HL-60 (cell line): Measurements from ENCODE around the gene TPRX1.

Experiments
- GABPA ChIP-seq: IDR thresholded peaks from 2 replicates; pipeline ENCODE4 v1.6.1; 2012; ENCODE audit warnings: low read depth
- TF ChIP-seq, protein P1 (sequence below): IDR thresholded peaks from one replicate; pipeline ENCODE4 v1.5.1; 2011; ENCODE audit warnings: low read length, control low read depth, inconsistent platforms; ENCODE audit not compliant: insufficient read depth

DNA sequence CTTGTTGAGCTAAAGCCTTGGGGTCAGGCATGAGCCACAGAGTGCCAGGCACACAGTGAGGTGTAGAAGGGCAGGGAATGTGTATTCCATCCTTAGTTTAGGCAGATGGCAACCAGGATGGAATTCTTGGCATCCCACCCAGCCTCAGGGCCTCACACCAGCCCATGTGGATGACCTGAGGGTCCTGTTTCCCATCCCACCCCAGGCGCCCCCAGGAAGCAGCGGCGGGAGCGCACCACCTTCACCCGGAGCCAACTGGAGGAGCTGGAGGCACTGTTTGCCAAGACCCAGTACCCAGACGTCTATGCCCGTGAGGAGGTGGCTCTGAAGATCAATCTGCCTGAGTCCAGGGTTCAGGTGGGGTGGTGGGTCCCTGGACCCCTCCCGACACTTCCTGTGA, 31.7 kb upstream of the TPRX1 start:
- TF ChIP-seq, protein P1, sequence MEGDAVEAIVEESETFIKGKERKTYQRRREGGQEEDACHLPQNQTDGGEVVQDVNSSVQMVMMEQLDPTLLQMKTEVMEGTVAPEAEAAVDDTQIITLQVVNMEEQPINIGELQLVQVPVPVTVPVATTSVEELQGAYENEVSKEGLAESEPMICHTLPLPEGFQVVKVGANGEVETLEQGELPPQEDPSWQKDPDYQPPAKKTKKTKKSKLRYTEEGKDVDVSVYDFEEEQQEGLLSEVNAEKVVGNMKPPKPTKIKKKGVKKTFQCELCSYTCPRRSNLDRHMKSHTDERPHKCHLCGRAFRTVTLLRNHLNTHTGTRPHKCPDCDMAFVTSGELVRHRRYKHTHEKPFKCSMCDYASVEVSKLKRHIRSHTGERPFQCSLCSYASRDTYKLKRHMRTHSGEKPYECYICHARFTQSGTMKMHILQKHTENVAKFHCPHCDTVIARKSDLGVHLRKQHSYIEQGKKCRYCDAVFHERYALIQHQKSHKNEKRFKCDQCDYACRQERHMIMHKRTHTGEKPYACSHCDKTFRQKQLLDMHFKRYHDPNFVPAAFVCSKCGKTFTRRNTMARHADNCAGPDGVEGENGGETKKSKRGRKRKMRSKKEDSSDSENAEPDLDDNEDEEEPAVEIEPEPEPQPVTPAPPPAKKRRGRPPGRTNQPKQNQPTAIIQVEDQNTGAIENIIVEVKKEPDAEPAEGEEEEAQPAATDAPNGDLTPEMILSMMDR: no peak
- no peak for TF ChIP-seq GABPA
